HUDEP-2 (cell line): ENCODE results near the gene CACFD1.
A peak's percentile ranks its signal among the peaks of the same experiment; 100 is the strongest.

ENCODE experiments used
- DNase-seq, 76 experiments: peaks; one replicate each; lab custom pipeline; 2025; ENCODE audit not compliant: unreplicated experiment in 76 of 76; lab: John Stamatoyannopoulos, UW

Gene CACFD1

DNA sequence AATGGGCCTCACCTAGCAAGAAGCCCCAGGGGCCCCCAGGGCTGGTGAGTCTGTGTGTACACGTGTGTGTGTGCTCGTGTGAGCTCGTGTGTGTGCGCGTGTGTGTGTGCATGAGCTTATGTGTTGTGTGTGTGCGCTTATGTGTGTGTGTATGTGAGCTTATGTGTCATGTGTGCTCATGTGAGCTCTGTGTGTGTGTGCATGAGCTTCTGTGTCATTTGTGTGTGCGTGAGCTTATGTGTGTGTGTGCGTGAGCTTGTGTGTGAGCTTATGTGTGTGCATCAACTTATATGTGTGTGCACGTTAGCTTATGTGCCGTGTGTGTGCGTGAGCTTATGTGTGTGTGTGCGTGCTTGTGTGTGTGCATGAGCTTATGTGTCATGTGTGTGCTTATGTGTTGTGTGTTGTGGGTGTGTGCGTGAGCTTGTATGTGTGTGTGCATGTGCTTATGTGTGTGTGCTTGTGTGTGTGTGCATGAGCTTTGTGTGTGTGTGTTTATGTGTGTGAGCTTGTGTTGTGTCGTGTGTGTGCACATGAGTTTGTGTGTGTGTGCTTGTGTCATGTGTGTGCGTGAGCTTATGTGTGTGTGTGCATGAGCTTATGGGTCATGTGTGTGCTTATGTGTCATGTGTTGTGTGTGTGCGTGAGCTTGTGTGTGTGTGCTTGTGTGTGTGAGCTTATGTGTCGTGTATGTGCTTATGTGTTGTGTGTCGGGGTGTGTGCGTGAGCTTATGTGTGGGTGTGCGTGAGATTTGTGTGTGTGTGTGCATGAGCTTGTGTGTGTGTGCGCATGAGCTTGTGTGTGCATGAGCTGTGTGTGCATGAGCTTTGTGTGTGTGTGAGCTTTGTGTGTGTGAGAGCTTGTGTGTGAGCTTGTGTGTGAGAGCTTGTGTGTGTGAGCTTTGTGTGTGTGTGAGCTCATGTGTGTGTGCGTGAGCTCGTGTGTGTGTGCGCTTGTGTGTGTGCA is 35.8 kb downstream of the CACFD1 start:
- no peak for DNase-seq

DNA sequence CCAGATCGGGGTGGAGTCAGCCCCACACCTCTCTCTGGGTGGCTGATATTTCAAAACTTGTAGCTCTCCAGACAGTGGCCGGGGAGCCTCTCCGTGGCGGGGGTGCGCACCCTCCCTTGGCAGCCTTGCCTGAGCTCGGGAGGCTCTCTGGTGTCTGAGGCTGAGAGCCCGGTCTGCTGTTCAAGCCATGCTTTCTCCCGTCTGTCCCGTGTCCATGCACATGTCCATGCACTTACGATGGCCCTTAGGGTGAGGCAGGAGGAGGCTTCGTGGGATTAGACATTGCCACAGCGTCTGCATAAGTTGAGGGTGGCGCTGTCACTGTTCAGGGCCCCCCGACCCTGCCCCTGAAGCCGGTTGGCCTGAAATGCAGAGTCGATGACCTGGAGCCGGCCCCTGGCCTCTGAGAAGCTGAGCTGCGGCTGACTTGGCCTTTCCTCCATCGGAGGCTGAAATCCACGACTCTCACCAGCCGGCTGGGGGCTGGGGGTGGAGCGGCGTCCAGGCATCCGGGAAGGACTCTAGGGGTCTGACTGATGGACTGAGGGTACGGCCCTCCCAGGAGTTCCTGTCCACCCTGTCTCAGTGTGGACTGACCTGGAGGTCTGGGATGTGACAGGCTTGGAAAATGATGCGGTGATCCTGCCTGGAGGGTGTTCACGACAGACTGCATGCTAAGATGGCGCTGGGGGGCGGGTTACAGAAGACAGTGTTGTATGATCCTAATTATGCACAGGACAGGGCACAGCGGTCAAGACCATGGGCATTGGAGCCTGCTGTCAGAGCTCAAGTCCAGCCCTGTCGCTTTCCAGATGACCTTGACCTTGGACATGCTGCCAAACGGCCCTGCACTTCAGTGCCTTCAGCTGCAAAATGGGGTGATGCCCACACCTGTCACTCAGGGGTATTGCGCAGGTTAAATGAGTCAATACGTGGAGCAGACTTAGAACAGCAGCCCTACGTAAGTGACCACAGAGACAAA is 37.4 kb downstream of the CACFD1 start:
- DNase-seq: no peak

DNA sequence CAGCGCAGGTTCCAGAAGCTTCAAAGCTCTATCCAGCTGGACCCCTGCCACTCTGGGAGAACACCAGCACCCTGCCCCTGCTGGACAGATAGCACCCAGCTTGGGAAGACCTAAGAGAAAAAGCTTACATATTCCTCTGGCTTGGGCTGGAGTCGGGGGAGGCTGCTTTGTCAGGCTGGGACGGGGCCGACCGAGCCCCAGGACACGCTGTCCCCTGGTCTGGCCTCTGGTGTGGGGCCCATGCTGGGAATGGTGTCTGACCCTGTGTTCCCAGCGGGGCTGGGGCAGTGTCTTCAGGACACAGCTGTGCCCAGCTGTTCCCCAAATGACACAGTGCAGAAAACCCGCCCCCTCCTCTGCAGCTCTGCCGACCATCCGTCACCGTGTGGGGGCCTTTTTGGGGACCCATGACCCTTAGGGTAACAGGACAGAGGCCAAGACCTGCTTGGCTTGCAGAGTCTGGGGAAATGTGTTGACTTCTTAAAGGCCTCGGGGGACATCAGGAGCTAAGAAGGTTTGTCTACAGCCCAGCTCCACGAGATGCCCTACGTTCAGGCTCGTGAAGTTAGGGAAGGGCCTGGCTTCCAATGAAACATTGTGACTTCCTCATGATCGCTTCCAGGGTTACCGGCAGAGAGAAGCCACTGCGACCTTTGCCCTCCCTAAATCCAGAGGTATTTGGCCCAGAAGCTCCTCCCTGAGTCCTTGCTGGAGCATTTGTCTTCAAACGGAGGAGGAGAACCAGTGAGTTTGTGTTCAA is 39.5 kb downstream of the CACFD1 start:
- no peak for DNase-seq

DNA sequence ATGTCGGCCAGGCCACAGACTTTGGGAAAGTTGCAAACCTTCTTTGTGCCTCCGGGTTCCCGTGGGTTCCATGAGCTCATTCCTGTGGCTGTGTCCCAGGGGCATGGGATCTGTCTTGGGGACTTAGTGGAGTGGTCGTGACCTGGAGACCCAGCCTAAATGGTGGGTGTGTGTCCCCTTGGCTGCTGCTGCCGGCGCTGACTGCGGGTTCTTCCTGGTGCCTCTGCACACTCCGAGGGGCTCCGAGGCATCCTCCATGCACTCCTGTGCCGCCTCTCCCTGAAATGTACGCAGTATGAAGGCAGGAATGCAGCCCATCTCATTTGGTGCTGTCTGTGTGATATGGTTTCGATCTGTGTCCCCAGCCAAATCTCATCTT is 40.1 kb downstream of the CACFD1 start:
- DNase-seq: no peak

DNA sequence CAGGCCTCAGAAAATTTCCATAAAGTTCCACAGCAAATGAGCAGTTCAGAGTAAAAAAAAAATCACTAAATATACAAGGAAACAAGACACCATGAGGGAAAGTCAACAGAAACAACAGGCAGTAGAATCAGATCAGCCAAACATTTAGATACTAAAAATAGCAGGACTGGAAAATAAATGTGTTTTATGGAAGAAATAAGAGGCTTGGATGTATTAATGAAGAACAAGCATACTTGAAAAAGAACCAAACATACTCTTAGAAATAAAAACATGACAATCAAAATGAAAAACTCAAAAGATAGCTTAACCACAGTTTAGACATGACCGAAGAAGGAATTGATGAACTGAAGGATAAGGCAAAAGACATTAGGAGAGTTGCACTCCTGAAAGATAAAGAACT is 42.3 kb downstream of the CACFD1 start:
- DNase-seq: no peak

DNA sequence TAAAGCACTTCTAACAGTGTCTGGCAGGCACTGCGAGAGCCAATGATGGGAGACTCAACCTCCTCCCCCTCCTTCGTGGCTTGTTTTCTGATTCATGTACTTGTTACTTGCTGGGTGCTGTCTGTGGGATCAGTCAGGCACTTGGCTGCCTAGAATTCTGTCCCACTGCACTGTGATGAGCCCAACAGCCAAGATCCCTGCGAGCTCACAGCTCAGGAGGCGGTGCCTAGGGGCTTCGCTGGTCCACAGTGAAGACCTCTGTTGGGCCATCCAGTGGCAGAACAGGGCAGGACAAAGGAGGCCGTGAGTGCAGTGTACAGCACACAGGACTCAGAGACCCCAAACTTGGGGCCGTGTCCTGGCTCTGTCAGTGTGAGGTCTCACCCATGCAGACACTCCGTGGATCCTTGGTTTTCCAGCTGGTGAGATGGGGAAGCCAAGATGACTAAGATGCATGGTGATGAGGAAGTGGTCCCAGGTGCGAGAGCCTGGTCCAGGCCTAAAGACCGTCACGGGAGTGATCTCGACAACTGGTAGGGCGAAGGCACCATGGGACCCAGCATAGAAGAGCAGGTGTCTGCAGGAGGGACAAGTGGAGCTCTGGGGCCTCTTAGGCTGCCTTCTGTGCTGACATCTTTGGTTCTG is 45.5 kb downstream of the CACFD1 start:
- no peak for DNase-seq

DNA sequence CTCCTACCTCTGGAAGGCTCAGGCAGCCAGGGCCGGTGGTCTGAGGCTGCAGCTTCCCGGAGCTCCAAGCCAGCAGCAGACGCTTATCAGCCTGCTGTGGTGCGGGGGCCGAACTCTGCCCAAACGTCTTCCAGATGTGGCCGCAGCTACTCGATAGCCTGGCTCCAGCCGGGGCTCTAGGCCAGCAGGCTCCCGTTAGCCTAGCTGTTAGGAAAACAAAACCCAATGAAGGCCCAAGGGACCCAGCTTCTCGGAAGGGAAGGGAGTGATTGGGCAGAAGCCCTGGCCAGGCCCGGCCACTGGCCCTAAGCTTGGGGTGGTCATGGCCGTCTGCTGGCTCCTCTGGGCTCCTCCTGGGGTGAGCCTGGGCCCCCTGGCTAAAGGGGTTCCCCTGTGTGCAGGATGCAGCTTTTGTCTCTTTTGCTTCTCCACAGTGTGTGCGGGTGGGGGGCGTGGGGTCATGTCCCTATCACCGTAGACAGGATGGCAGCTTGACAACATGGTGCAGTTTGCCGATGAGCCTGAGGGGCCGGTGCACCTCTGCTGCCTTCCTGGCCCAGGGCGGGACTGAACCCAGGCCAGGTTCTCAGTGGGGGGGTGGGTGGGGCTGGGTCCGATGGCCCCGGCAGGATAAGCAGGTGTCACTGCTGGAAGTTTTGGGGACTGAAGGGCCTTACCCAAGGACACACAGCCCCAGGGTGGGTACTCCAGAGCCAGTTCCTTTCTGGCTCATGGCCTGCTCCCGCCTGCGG is 46.3 kb downstream of the CACFD1 start:
- peak in 47 of 76 experiments; percentile 3 to 71 (median 42) for DNase-seq

DNA sequence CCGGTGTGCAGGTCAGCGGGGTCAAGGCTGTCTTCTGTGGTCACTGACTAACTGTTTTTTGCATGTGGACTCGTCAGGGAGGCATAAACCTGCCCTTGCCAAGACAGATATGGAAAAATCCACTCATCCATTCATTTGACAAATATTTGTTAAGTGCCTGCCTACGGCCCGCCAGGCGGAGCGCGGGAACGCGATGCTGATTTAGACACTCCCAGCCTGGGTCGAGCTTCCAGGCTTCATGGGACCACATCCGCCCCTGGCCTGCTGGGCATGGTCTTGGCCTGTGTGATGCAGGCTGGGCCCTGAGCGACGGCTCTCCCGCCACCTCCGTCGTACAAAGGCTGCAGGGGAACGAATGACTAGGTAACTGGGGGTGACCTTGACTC is 46.9 kb downstream of the CACFD1 start:
- DNase-seq: peak in 1 of 76 experiments; percentile 19

DNA sequence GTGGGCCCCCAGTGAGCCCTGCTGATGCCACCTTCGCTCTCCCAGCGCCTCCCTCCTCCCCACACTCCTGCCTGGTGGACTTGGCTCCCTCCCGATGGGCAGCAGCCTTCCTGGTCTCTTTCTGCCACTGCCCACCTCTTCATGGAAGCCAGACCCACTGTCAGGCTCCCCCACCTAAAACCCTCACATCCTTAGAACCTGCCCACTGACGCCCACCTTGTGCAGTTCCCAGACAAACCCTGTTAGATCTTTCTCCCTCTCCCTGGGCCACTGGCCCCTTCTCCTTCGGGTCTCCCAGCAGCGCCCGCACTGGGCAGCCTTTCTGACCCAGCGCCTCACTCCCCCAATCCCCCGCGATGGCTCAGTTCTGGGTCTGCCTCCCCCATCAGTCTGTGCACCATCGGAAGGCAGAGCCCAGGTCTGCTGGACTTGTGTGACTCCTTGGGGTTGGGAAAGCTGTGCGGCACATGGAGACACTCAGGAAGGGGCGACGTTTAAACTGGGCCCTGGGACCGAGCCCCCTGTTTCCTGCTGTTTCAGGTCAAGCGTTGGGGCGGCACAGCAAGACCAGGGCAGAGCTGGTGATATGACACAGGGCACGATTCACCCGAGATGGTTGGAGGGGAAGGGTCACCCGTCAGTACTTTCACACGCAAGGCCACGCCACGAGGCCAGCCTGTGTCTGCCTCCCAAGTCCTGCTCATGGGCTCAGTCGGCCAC is 47.6 kb downstream of the CACFD1 start:
- DNase-seq: no peak

DNA sequence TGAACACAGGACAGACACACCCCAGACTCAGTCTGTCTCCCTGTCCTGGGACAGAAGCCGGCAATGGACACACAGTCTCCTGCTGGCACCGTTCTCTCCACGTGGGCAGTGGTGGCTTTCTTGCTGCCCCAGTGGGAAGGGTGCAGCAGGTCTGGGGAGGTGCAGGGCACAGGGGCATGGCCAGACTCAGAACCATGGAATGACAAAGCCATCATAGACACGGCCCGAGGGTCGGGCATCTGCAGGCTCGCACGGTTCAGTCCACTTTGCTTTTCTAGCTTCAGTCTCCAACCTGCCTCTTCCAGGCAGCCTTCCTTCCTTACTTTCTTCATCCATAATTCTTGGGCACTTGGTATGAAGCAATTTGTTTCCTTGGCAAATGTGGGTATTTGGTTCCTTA is 48.3 kb downstream of the CACFD1 start:
- no peak for DNase-seq

DNA sequence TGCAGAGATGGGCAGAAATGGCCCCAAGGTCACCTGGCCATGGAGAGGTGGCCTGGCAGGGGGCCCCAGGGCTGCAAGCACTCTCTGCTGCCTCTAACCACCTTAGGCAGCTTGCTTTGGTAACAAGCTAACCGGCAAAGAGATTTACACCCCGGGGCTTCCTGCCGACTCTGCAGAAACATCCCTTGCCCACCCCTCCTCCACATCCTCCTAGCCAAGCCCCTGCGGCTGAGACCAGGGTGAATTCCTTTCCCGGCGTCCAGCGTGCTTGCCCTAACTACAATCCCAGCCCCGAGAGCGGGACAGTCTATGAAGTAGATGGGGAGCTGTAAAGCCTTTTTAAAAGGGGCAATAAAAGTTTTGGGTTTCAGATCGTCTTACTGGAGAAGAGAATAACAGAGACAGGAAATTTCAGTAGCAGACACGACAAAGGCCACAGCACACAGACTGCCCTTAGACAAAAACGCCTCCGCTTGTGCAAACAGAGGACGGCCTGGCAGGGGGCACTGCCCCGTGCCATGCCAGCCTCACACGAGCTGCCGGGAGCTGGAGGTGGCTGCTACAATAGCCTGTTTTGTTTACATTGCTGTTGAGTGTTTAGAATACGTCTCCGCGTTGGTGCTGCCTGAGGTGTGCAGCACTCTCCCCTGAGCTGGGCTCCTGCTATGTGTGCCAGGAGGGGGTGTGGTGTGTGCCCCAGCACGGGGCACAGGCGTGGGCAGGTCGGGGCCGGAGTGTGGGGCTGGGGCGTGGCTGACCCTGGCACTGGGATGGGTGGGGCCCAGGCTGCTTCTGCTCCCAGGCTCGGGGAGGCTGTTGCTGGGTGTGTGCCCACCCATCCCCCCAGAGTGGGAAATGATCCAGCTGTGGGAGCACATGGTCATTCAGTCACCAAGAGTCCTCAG is 49.7 kb downstream of the CACFD1 start:
- peak in 71 of 76 experiments; percentile 25 to 88 (median 77) for DNase-seq

DNA sequence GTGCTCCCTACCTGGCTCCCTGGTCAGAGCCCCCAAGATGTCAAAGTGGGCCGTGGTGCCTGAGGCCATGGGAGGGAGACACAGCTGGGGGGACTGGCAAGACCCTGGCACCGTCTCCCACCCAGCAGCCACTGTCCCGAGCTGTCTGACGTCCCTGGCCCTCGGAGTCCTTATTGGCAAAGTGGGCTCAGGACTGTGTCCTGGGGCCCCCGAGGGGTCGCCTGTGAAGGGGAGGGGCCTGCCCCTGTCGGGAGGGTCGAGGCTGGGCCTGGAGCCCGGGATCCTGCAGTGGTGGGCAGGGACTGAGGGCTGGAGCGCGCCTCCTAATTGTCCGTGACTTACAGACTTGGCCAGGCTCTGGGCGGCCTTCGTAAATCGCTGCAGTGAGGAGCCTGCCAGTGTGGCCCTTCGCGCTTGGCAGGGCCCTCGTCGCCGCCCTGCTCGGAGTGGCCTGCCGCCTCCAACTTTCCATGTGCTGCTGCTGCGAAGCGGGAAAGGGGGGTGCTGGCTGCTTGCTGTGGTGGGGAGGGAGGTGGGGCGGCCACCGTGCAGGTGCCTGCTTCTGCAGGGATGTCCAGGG is 51.2 kb downstream of the CACFD1 start:
- DNase-seq: no peak

DNA sequence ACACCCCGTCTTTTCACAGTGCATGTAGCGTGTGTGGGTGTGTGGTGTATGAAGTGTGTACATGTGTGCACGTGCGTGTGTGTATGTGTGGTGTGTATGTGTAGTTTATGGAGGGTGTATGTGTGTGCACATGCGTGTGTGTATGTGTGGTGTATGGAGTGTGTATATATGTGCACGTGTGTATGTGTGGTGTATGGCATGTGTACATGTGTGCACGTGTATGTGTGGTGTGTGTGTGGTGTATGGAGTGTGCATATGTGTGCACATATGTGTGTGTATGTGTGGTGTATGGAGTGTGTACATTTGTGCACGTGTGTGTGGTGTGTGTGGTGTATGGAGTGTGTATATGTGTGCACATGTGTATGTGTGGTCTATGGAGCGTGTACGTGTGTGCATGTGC is 51.8 kb downstream of the CACFD1 start:
- no peak for DNase-seq

DNA sequence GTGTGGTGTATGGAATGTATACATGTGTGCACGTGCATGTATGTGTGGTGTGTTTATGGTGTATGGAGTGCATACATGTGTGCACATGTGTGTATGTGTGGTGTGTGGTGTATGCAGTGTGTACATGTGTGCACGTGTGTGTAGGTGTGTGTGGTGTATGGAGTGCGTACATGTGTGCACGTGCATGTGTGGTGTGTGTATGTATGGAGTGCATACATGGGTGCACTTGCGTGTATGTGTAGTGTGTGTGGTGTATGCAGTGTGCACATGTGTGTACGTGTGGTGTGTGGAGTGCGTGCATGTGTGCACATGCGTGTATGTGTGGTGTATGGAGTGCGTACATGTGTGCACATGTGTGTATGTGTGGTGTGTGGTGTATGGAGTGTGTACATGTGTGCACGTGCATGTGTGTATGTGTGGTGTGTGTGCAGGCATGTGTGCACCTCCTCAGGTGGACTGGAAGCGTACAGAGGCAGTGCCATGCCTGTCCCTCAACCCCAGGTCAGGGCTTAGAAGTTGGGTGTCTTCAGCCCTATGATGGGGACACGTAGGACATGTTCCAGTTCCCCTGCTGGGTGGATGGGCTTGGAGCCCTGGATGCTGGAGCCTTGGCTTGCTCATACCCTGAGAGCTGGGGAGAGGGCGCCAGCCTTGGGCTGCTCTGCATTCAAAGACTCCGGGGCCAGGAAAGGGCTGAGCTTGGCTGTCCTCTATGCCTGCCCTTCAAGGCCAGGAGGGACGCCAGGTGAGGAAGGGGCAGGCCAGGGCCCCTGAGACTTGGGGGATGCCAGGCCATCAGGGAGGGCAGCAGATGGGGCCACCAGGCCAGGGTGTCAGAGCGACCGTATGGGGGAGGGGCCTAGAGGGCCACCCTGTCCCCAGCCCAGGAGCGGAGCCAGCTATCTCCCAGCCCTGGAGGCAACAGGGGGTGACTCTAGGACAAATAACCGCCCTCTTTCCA is 52.8 kb downstream of the CACFD1 start:
- DNase-seq: peak in 24 of 76 experiments; percentile 24 to 70 (median 52)

DNA sequence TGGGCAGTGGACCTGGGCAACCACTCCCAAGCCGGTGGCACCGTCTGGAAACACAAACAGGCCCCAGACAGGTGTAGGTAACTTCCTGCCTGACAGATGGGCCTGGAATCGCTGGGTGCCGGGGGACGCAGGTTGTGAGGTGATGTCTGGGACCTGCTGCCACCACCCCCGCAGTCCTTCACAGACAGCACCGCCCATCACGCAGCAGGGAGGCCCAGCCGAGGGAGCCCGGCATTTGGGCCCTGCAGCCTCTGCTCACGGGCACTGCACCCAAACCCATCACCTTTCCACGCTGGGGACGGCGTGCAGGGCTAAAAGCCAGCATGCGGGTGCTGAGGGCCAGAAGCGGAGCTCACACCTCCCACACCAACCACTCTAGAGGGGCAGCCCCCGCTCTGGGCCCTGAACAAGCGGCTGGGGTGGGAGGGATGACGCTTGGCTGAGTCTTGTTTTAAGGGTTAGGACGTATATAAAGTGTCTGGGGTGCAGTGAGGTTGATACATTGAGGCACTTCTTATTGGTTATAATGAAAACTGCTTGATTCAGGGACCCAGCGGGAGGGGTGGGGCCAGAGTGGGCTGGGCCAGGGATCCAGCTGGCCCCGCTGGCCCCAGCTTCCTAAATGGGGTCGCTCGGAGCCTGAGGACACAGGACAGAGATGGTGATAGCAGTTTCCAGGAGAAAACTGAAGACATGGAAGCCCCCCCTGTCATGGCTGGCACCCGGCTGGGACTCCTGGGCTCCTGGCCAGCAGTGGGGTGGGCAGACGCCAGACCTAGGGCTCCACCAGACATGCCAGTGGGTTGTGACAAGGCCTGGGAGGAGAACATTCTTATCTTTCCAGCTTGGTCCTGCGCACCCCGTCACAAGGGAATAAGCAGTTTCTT is 53.7 kb downstream of the CACFD1 start:
- DNase-seq: peak in 67 of 76 experiments; percentile 11 to 72 (median 54)
